HL-60 (cell line): ENCODE data around the gene ANK3.

Experiments used
- CTCF ChIP-seq: IDR thresholded peaks from one replicate; pipeline ENCODE4 v1.5.1; 2011; ENCODE audit warnings: low read length, control low read depth, inconsistent platforms; ENCODE audit not compliant: insufficient read depth
- GABPA ChIP-seq: IDR thresholded peaks from 2 replicates; pipeline ENCODE4 v1.6.1; 2012; ENCODE audit warnings: low read depth
- TF ChIP-seq, protein P1 (sequence below): IDR thresholded peaks from 2 replicates; pipeline ENCODE4 v1.6.1; 2012; ENCODE audit warnings: low read depth; ENCODE audit not compliant: insufficient replicate concordance

- TF ChIP-seq CTCF (no peak), GABPA (no peak)
- TF ChIP-seq, protein P1, sequence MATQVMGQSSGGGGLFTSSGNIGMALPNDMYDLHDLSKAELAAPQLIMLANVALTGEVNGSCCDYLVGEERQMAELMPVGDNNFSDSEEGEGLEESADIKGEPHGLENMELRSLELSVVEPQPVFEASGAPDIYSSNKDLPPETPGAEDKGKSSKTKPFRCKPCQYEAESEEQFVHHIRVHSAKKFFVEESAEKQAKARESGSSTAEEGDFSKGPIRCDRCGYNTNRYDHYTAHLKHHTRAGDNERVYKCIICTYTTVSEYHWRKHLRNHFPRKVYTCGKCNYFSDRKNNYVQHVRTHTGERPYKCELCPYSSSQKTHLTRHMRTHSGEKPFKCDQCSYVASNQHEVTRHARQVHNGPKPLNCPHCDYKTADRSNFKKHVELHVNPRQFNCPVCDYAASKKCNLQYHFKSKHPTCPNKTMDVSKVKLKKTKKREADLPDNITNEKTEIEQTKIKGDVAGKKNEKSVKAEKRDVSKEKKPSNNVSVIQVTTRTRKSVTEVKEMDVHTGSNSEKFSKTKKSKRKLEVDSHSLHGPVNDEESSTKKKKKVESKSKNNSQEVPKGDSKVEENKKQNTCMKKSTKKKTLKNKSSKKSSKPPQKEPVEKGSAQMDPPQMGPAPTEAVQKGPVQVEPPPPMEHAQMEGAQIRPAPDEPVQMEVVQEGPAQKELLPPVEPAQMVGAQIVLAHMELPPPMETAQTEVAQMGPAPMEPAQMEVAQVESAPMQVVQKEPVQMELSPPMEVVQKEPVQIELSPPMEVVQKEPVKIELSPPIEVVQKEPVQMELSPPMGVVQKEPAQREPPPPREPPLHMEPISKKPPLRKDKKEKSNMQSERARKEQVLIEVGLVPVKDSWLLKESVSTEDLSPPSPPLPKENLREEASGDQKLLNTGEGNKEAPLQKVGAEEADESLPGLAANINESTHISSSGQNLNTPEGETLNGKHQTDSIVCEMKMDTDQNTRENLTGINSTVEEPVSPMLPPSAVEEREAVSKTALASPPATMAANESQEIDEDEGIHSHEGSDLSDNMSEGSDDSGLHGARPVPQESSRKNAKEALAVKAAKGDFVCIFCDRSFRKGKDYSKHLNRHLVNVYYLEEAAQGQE: no peak
These were observed 393.8 kb downstream of the ANK3 start for GRCh38 chr10:59995862-59996261.
